Right ventricle myocardium superior (tissue), 1 donor: Measurements from ENCODE around the gene SMARCC1. TPM values are rescaled to one million over a fixed set of nuclear protein-coding genes. Genes with fewer than 3 reads are reported as not detected.

ENCODE experiments used
- ATAC-seq: fragments of 200-7000 bp; cut with Tn5 transposase; one replicate; pipeline ENCODE4 v1.9.1; 2020; ENCODE audit warnings: mild to moderate bottlenecking; ENCODE audit not compliant: poor library complexity
- DNase-seq: peaks from one replicate; pipeline ENCODE4 v3.0.0-alpha.2; 2020
- intact Hi-C: fragments of 100-400 bp; cut with DNase I; formaldehyde crosslinking; loops from one replicate; pipeline ENCODE4 v1.11.2; 2022
- total RNA-seq: library from RNA; stranded (reverse); fragmentation: NEBNext Ultra II Directional; extraction: Animal tissue kit (Norgen Biotek cat#: 25700); gene quantifications from one replicate; pipeline ENCODE4 v1.2.1, GENCODE V29; 2021
- donor health status: DM: no; HTN: yes; CAD: no; lungs with severe emphysema.

SMARCC1 gene
- total RNA-seq, 1 donor from 2014 or later, result 20.8 TPM

DNA sequence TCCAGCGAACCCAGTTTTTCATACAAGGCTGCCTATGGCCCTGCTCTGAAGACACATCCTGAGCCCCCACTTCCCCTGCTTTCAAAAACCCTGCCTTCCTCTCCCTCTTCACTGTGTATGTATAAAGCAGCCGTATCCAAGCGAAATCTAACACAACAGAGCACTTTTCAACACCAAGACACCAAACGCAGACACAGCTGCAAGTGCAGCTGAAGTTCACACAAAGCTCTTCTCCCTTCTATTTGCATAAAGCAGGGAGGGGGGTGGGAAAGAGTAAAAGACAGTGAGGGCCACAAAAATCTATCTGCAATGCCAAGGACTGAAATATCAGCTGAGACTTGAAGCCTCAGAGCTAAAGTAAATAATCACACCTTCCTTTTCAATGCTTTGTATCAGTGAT, 168.0 kb downstream of the SMARCC1 start:
- no peak for ATAC-seq

DNA sequence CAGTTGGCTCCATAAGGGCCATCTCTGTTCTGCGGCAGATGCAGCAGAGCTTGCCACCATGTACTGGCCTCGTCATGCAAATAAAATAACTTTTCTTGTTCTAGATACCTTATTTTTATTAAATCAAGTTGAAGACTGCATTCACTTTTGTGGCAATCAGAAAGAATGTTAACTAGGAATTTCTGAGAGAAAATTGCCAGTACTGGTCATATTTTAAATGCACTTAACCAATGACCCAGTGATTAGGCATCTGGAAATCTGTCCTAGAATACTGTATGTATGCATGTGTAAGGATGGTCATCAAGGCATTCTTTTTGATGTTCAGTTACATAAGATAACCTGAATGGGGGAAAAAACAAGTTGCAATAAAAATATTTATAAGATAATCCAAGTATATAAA, 168.8 kb downstream of the SMARCC1 start:
- intact Hi-C loops, result no loop called here
- no peak for DNase-seq
- ATAC-seq, result no peak

More for the DNA sequence above, 168.0 kb downstream of the SMARCC1 start:
- no peak for DNase-seq
- intact Hi-C loops, result no loop called here

DNA sequence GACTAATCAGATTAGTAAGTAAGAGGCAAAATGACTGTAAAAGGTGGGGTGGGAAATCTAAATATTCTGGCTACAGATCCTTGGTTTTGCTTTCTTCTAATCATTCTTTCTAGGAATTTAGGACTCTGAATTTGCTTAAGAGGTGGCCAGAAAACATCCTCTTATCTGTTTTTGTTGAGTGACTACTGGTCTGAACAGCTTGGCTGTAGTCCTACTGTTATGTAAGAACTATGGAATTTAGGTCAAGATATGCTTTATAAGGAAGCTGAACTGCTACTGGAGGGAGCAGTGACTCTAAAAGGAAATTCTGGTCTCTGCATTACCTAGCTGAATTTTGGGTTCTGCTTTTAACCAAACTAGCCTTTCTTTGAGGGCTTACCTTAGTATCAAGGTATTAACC, 169.5 kb downstream of the SMARCC1 start:
- intact Hi-C loops, result no loop called here
- ATAC-seq (peak; percentile 92), DNase-seq (no peak)

DNA sequence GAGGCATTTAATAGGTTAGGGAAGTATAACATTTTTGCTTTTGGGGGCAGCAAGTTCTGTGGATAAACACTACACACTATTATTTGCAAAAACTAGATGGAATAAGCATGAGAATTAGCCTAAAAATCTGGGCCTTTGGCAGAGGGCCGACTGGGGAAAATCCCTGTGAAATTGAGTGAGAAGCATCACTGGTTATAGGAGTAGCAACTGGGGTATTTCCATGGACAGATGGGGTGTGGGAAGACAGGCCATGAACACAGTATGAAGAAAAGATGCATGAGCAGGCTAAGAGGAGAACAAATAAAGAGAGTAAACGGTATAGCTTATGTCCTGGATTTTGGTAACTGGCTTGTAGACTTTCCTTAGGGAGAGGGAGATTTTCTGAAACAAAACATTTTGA, 170.1 kb downstream of the SMARCC1 start:
- no peak for ATAC-seq

DNA sequence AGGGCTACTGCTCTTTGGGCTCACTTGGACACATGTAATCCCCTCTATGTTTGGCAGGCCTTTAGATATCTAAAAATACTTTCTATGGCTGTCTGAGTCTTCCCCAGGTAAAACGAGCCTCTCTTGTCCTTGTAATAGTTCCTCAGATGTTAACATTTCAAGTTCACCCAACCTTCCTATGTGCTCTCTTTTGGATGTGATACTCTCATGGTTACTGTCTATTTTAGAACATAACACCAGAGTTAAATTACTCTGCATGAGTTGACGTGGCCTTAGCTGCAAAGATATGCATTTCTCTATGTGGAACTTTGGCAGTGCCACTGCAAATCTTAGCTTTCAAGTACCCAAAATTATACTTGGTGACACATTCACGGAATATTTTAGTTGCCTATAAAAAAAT, 171.1 kb downstream of the SMARCC1 start:
- ATAC-seq (peak; percentile 21), DNase-seq (no peak)
- intact Hi-C loops, result no loop called here

More for the DNA sequence above, 170.1 kb downstream of the SMARCC1 start:
- DNase-seq, result no peak
- intact Hi-C loops, result no loop called here

DNA sequence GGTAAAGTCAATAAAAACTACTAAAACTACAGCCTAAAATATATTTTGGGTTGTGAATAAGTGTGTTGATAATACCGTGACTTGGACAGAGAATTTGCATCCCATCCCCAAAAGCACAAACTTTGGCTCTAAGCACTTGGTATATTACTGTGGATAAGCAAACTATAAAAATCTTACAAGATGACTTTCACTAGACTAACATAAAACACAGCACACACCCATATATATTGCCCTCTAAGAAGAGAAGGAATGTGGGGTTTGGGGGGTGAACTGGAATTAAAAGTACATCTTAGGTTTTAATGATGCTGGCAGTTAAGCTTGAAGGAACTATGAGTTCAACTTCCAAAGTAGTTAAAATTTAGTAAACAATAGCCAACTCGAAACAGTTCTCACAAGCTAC, 174.4 kb downstream of the SMARCC1 start:
- intact Hi-C loops, result no loop called here
- ATAC-seq, result no peak
- DNase-seq, result no peak

DNA sequence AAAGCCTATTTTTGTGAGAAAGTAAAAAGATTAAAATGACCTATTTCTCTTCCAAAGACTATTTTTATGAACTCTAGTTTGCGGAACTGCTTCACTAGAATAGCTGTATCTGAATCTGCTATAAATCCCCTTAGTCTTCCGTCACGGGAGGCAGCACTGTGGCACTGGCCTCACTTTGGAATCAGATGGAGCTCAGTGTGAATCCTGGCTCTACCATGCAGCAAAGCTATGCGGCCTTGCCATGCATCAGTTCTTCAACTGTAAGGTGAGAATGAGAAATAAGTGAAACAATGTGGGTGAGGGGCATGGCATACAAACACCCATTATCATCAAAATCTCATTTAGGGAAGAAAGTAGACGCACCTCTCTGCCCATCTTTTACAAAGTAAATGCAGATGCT, 175.5 kb downstream of the SMARCC1 start:
- intact Hi-C loops, result no loop called here
- DNase-seq (no peak), ATAC-seq (no peak)

DNA sequence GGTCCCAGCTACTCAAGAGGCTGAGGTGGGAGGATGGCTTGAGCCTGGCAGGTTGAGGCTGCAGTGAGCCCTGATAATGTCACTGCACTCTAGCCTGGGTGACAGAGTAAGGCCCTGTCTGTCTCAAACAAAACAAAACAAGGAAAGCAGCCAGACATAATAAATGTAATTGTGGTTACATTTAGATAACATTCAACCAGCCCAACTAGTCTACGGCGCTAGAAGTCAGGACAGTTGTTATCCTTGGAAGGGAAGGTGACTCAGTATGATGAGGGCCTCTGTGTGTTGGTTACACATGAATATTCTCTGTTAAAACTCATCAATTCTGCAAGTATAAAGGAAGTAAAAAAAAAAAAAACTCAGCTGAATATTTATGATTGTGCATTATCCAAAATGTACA, 176.0 kb downstream of the SMARCC1 start:
- intact Hi-C loops, result no loop called here
- no peak for DNase-seq
- no peak for ATAC-seq

DNA sequence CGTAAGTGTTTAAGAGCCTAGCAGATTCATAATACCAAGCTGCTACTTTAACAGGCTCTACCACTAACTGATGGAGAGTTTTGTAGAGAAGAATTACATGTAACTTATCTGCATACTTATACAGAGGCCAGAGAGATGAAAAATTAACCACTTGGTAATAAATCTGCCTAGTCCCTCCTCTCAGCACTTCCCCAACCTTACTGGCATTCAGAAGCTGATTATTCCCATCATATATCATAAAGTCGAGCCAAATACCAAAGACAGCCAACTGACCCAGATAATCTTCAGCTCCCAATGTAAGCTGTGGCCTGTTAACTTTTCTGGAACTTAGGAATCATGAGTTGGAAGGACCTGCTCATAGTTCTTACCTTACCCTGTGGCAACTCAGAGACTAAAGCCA, 177.5 kb downstream of the SMARCC1 start:
- DNase-seq (no peak), ATAC-seq (no peak)
- intact Hi-C loops, result no loop called here

DNA sequence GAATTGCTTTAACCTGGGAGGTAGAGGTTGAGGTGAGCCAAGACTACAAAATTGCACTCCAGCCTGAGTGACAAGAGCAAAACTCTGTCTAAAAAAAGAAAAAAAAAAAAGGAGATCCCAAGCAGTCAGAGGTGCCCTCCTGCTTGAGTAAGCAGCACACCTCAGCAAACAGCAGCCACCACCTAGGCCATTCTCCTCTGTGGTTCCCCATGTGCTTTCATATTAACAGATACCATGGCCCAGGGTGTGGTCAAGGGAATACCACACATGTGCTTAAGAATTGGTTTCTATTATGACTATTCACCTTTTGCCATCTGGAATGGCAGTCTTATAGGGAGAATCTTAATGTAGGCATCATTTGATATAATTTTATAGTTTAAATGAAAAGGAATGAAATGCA, 178.4 kb downstream of the SMARCC1 start:
- DNase-seq (no peak), ATAC-seq (no peak)
- intact Hi-C loops, result no loop called here

DNA sequence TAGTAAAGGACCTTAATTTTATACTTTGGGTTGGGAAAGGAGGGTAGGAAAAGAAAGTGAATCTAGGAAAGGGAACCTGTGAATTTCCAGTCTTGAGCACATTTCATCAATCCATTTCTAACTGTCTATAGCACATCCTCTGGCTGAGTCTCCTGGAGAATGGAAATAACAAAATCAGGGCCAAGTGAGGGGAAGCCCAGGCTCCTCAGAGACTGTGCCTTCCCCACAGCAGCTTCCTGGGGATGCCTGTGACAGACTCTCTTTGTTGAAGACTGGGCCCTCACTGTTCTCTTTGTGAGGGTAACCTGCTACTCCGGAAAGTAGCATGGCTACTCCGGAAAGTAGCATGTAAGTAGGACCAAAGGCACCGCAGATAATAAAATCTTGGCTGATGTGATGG, 180.4 kb downstream of the SMARCC1 start:
- ATAC-seq (no peak), DNase-seq (no peak)
- intact Hi-C loops, result no loop called here

DNA sequence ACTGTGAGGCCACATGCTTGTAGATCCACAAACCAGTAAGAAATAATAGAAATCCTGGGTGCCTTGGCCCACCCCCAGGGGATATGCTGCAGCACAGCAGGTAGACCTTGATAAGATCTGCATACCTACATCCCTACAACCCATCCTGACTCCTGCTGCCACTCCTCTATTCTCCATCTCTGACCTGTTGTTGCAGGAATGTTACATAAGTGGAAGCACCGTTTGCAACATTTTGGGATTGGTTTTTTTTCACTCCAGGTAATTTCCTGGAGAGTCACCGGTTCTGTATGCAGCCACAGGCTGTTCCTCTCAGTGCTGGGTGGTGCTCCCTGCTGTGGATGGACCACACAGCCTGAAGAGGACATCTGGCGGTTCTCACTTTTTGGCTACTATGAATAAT, 186.9 kb downstream of the SMARCC1 start:
- ATAC-seq, result no peak
- intact Hi-C loops, result no loop called here

DNA sequence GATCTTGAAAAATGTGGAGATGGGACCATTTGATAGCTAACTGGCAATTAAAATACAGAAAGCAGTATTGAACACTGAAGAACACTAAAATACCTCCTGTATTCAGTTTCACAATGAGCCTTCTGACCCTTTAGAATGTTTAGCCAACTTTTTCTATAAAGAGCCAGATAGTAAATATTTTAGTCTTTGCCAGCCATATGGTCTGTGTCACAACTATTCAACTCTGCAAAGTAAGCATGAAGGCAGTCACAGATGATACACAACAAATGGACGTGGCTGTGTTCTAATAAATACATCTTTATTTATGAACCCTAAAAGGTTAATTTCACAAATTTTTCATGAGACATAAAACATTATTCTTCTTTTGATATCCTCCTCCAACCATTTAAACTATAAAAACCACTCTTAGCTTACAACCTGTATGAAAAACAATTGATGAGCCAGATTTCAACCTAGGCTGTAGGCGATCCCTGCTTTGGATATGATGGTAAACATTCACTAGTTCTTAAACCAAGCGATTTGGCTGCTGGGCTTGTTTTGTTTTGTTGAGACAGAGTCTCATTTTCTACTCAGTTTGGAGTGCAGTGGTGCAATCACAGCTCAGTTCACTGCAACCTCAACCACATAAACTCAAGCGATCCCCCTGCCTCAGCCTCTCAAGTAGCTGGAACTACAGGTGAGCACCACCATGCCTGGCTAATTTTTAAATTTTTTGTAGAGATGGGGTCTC, 189.5 kb downstream of the SMARCC1 start:
- ATAC-seq, result no peak
- no peak for DNase-seq
- intact Hi-C loops, result no loop called here

More for the DNA sequence above, 186.9 kb downstream of the SMARCC1 start:
- DNase-seq, result no peak

DNA sequence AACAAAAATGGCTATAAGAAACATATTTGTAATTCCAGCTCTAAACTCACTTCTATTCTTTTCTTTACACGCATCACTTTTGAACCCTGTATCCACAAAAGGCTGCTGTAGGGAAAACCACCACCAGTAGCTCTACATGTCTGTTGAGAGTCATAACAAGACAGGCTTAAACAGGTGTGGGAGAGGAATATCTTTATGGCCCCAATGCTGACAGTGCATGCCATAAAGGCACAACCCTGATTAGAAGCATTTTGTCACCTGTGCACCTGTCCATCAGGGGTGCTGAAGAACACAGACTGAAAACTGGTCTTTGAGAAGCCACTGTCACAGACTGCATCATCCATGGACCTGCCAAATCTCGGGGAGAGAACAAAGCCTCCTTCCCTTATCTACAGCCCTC, 191.5 kb downstream of the SMARCC1 start:
- intact Hi-C loops, result no loop called here
- ATAC-seq, result no peak
- DNase-seq, result no peak

DNA sequence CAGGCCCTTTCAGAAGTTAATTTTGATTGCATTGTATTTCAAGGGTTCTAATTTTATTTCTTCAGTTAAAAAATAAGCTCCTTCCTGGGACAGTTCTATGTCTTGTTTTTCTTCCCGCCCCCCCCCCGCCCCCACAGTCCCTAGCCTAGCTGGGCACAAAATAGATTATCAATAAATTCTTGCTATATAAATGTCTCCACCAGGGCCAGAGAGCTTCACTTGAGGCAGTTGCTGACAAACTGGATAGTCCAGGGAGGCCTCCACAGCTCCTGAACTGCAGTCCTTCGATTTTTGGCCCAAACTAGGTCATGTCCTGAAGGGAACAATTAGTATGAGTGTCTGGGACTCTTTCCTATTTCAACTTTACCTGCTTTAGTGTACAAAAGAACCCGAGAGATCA, 193.1 kb downstream of the SMARCC1 start:
- no peak for DNase-seq
- intact Hi-C loops, result no loop called here

DNA sequence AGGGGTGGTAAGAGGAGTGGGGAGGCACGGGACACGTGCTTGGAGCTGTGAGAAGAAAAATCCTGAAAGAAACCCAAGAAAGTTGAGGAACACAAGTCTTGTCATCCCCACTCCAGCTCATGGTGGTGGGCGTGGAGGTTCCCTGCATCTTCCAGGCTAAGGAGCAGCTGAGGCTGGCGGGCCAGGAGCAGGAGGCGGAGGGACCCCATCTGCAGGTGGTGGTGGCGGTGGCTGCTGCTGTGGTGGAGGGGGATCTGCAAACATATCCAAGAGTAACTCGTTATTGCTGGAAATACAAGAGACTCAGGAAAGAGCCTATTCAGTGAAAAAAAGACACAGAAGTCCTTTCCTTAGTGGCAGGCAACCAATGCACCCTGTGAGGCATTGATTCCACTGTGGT, 193.6 kb downstream of the SMARCC1 start:
- ATAC-seq, result no peak

More for the DNA sequence above, 193.1 kb downstream of the SMARCC1 start:
- no peak for ATAC-seq

DNA sequence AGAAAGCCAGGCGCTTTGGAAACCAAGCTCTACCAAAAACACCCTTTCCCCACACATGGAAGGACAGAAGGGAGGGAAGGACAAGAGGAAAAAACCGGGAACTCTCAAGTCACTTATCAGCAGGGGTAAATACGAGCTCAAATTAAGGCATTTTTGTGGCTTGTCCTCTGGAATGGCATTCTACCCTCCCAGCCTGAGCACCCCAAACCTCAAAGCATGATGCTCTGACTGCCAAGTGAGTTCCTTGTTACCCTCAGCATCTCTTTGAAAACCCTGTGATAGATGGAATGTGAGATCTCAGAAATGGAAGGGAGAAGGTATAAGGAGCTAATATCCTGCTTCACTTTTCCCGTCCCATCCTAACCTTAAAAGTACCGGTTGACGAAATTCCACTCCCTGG, 194.9 kb downstream of the SMARCC1 start:
- ATAC-seq, result no peak
- no peak for DNase-seq
- intact Hi-C loops, result no loop called here

More for the DNA sequence above, 193.6 kb downstream of the SMARCC1 start:
- intact Hi-C loops, result no loop called here
- DNase-seq, result no peak

DNA sequence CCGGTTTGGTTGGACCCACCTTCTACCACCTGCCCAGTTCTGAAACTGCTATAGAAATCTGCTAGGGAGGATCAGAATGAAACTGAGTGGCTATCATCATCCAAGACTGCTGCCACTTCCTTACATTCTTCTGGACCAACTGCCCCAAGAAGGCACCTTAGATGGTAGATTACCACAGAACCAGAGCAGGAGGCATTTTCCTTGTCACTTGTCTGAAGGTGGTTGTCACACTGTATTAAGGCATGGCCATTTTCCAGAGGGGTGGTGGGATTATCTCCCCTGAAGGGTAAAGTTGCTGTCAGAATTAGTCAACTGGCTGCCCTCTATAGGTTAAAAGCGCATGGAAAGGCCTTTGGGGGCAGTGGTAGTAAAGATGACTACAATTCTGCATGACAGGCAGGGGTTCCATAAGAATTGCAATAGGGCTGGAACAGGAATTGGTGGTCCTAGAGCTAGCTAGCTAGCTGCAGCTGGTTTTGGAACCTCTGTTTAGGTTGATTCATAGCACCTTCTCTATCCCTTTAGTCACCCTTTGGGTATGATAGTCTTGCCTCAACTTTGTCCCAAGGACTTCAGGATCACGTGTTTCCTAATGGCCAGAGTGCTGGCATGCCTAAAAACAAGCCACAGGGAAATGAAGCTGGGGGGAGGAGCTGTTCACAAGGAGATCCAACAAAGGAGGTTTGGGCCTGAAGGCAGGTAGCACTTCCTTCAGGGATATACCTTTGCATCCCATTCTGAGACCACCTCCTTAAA, 198.2 kb downstream of the SMARCC1 start:
- ATAC-seq (no peak), DNase-seq (no peak)
- intact Hi-C loops, result no loop called here

DNA sequence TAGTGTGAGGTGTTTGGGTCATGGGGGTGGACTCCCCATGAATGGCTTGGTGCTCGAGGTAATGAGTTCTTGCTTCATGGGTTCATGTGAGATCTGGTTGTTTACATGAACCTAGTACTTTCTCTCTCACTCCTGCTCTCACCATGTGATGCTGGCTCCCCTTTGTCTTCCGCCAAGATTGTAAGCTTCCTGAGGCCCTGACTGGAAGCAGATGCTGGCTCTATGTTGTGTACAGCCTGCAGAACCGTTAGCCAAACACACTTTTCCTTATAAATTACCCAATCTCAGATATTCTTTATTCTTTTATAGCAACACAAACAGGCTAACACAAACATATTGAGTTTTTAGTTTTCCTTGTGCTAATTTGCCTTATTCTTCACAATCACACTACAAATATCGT, 199.9 kb downstream of the SMARCC1 start:
- intact Hi-C loops, result no loop called here
- no peak for ATAC-seq

DNA sequence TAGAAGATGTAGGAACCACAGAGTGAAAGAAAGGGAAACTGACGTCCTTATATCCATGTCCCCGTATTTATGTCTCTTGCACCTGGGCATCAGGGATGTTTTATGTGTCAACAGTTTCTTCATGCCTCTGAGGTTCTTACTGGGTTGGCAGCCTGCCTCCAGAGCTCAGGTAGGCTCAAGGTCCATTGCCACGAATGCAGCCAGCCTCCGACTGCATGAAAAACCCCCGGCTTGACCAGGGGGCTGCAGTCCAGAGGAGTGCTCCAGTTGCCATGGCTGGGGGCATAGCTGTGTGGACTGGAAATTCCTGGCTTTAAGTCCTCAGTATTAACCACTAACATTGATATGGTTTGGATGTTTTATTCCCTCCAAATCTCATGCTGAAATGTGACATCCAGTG, 200.3 kb downstream of the SMARCC1 start:
- intact Hi-C loops, result no loop called here
- no peak for ATAC-seq
- no peak for DNase-seq

More for the DNA sequence above, 199.9 kb downstream of the SMARCC1 start:
- DNase-seq, result no peak
